HG03378 (cell line): ENCODE results near the gene ATP6V0A4.
"Not testable (repeated sequence)": the region's sequence is repeated elsewhere in the genome, so short reads cannot be mapped to it uniquely, and the experiment has no call there.

Experiments used
- ATAC-seq: cut with Tn5 transposase; IDR thresholded peaks from one replicate; pipeline ENCODE4 v1.9.1; 2021; ENCODE audit warnings: mild to moderate bottlenecking, moderate library complexity; ENCODE audit not compliant: unreplicated experiment

Gene ATP6V0A4

DNA sequence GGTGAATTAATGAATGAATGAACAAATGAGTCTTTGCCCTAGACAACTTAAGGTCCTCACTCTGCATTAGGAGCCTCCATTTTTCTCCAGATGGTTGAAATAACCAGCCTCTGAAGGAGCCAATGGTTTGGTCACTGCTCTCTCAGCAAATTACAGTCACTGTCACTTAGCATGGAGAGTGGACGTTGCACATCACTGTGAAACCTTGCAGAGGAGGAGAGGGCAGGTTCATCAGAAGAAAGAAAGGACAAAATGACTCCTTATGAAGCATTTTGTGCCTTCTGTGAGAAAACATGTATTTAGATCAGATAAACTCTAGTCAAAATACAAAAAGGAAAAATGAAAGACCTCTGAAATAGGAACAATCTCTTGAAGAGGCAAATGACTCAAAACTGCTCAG lies 6.6 kb upstream of the ATP6V0A4 start:
- no peak for ATAC-seq

DNA sequence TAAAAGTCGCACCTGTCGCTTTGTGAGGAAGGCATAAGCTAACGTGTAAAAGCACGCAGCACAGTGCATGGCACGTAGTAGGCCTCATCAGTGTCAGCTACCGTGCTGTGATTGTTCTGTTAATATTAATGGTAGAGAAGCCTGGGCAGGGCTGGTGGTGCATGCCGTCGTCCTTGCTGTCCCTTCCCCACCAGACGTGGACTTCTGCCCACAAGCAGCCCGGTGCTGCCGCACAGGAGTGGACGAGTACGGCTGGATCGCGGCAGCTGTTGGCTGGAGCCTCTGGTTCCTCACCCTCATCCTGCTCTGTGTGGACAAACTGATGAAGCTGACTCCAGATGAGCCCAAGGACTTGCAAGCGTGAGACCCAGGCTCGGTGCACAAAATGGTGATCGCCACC lies 4.7 kb upstream of the ATP6V0A4 start:
- no peak for ATAC-seq

DNA sequence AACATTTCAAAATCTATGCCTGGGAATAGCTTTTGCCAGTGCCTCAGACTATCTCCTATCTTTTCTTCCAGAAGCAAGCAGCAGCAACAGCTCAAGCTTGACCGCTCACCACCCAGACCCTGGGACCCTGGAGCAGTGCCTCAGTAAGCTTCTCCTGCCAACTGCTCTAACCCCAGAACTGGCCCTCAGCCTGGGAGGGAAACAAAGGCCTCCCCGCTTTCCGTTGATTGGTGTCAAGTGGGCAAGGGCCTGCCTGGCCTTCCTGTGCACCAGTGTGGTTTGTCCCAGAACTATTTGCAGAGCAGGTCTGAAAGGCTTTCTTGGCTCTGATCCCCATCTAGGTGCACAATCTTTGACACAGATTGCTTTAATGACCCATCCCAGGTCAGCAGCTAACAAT lies 3.3 kb upstream of the ATP6V0A4 start:
- ATAC-seq, result no peak

DNA sequence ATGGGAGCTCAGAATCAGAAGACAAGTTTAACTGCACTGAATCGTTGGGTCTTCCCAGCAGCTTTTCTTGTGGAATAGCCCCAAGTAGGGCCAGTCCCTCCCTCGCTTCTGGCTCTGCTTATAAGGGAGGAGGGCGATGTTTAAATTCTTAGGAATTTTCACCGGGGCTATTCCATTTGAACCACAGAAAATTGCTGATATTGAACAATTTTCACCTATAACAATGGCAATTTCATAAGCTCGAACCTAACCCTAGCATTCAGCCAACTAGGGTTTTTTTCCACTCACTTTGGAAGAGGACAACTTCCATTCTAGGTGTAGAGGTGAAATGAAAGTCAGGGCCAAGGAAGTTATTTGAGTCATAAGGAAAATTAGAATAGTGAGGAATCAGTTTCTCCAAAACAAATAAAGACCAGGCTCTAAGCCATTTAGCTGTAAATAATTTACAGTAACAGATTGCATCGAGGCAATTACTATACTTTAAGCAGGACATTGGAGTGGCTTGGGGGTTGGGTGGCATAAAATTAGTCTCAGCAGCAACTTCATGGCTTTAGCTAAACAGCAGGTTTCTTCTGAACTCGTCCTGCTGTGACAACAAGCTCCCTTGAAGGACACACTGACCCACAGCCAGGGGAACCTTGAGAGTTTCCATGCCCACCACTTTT lies 1.5 kb upstream of the ATP6V0A4 start:
- no peak for ATAC-seq

DNA sequence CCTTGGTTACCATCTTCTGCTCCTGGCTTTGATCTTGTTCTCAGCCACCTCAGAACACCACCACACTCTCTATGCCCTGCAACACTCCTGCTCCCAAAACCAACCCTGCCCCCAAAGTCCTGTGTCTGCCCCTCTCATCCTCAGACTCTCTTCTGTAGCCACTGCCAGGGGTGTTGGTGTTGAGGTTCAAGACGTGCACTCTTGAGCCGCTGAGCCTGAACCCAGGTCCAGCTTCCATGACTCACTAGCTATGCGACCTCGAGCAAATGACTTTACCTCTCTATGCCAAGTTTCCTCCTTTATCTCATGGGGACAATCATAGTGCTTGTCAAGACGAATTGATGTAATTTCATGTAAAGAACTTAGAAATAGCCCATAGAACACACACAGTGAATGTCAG lies 840 bp upstream of the ATP6V0A4 start:
- no peak for ATAC-seq

DNA sequence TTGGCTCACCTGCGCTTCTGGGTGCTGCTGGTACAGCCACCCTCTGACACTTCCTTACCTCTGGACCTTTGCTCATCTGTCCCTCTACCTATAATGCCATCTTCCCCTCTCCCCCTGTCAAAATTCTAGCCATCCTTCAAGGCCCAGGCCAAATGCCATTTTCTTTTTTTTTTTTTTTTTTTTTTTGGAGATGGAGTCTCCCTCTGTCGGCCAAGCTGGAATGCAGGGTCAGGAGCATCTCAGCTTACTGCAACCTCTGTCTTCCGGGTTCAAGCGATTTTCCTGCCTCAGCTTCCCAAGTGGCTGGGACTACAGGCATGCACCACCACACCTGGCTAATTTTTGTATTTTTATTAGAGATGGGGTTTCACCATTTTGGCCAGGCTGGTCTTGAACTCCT lies 950 bp downstream of the ATP6V0A4 start:
- ATAC-seq, result not testable (repeated sequence)

DNA sequence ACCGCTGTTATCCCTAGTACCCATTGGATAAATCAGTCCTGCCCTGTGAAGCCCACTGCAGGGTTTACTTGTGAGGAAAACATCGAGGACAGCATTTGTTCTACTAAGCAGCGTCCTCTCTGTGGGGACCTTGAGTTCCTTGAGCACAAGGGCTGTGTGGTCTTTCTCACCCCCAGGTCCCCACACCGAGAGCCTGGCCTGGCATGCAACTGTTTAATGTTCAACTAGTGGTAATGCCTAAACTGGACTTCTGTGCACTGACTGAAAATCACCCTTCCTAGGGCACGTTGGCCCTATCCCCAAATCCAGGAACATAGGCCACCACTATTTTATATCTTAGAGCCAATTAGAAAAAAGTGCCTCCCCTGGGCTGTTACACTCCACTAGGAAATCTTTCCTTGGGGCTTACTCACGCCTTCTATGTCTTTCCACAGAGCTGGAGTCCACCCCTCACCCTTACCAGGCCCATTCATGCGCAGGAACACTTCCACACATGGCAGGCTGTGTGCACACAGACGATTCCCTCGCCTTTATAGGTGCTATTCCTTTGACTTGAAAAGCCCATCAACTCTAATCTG lies 1.9 kb downstream of the ATP6V0A4 start:
- no peak for ATAC-seq

DNA sequence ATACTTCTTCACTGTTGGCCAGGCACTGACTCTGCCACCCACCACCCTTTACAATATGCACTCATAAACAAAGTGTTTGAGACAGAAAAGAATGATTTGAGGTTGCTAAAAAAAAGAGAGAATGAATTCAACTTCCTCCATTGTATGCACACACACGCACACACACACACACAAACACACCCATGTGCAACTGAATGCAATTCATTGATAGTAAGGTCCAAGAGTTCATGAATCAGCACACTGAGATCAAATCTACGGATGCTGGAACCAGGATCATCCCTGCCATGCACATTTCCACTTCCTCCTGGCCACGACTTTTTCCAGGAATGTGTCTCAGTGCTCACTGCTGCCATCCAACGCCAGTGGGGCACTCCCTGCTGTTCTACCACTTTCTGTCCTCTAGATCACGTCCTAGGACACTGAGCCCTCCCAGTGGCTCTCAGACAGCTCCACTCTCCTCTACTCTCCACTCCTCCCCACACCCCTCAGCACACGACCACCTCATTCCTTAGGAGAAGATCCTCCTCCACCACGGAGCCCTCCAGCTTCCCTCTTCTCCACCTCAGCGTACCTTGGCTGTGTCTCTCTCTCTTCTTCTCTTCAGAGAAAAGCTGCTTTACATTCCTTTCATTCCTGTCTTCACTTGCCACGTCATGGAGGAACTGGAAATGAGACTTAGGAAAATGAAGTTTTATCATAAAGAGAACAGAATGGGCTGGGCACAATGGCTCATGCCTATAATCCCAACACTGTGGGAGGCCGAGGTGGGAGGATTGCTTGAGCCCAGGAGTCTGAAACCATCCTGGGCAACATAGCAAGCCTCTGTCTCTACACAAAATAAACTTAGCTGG lies 12.2 kb downstream of the ATP6V0A4 start:
- ATAC-seq, result no peak

DNA sequence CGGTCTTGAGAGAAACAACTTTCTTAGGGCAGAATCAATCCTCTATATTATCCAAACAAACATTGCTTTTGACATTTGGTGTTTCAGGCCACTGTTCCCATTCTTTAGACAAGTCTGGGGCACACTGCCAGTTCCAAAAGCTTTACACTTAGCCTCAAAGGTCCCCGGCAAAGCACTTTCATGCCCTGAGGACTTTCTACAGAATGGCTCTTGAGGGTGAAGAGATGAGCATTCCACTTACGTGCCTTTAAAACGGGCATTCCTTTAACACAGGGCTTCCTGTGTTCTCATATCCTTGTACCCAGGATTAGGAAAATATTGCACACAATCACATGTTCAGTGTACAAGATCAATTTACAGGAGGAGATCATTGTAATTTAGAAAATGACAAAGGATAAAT lies 13.3 kb downstream of the ATP6V0A4 start:
- ATAC-seq, result no peak

DNA sequence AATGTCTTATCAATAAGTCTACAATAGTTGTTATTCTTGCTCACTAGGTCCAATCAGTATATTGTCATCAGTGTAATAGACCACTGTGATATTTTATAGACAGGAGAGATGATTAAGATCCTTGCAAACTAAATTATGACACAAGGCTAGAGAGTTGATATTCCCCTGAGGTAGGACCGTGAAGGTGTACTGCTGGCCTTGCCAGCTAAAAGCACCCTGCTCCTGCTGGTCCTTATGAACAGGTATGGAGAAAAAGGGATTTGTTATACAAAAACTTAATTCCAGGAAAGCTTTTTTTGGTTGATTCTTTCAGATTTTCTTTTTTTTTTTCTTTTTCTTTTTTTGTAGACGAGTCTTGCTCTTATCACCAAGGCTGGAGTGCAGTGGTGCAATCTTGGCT lies 17.0 kb downstream of the ATP6V0A4 start:
- no peak for ATAC-seq

DNA sequence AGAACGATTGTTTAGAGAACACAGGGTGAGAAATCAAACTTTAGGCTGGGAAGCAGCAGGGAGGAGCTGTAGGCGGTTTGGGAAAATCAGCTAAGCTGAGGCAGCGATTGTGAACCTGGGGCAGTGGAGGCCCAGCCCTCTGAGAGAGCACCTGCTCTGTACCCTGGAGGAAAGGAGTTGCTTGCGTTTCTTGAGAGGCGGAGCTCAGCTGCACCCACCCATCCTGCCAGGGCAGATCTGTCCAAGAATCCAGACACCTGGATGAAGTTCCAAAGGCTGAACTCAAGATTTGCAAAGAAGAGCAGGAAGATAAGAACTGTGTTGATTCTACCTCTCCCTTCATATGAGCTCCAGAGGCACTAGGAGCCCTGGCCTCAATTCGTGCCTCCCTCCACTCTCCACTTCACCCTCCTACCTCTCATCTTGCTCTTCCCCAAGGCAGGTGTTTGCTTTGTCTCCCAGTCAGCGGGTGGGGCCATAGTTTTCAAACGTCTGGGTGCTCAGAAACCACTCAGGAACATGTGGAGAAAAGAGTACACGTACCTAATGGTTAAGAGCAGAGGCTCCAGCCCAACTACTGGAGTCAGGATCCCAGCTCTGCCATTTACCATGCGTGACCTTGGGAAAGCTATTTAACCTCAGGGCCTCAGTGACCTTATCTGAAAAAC lies 21.7 kb downstream of the ATP6V0A4 start:
- ATAC-seq, result no peak

DNA sequence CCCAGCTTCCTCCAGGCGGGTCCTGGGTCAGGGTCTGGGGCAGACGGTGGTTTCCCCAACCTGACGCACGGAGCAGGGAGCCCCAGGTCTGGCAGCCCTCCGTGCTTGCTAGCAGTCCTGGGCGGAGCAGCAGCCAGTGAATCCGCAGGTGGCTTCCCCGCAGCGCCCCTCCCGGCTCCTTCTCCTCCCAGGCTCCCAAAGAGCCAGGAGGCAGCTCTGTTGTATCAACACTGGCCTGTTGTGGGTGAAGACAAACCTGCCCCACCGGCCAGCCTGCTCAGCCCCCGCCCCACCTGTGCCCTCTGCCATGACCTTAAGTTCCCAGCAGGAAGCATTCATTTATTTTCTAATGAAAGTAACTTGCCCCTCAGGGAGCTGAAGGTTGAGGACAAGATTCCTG lies 24.2 kb downstream of the ATP6V0A4 start:
- no peak for ATAC-seq

DNA sequence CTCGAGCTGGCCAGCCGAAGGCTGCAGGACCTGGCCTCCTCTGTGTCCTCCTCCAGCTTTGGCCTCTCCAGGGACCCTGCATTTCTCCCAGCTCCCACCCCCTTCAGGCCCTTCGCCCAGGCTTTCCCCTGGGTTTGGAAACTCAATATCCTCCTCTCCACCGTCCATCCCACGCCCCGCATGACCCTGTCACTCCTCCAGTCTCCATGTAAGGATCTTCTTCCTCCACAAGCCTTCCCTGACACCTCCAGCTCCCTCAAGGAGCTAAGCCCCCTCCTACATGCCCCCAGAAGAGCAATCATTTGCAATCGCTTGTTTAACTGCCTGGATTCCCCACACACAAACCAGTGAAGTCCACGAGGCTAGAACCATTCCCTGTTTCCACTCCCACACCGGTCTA lies 24.8 kb downstream of the ATP6V0A4 start:
- ATAC-seq, result no peak

DNA sequence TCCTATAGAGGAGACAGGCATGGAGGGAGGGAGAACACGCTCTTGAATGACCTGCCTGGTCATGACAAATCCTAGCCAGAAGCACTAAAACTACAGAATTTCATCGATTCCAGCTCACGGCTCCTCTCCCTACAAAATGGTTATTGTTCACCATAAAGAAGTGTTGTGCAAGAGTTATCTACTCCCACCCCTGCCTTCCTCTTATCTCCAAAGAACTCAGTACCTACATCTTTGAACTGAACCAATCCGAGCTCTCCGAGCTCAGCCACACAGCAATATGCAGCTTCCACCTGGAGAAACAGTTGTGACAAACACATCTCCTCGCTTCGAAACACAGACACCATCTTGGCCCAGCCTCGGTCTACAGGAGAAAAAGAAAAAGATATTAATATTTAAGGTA lies 27.1 kb downstream of the ATP6V0A4 start:
- ATAC-seq, result no peak

DNA sequence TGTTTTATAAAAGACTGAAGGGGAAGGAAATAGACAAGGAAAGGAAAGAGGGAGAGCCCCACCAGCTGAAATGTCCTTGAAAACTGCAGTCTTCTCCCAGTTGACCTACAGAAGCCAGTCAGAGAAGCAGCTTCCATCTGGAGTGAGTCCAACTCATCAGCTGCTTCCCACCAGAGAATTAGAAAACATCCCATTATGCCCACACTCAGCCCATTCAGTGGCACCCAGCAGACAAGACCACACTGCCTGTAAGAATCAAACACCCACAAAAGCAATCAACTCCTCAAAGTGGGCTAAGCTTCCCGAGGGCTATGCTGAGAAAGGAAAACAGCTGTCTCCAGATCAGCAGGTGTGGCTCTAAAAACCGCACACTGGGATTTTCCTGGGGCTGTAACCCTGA lies 29.8 kb downstream of the ATP6V0A4 start:
- no peak for ATAC-seq

DNA sequence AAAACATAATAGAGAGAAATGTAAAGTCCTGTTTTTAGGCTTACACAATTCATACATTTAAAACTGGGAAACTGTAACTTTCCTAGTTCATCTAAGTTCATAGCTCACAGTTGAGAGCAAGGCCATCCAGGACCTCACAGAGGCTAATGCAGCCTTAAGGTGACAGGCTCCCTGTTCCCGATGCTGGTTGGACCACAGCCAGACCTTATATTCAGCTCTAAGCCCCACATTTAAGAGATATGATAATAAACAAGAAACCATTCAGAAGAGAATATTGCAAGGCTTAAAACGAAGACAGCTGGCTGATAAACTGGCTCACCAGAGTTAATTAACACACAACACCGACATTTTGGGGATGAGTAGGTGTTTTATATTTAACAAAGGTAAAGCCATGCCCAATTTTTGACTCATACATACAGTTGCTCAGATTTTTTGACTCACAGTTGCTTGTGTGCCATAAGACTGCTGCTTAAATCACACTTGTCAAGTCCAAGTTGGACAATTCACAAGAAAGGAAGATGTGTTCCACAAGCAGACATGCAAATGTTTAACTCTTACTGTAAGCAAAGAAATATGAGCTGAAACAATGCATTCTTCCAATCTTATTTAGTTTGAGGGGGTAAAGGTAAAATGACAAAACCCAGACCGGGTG lies 41.3 kb downstream of the ATP6V0A4 start:
- ATAC-seq, result no peak

DNA sequence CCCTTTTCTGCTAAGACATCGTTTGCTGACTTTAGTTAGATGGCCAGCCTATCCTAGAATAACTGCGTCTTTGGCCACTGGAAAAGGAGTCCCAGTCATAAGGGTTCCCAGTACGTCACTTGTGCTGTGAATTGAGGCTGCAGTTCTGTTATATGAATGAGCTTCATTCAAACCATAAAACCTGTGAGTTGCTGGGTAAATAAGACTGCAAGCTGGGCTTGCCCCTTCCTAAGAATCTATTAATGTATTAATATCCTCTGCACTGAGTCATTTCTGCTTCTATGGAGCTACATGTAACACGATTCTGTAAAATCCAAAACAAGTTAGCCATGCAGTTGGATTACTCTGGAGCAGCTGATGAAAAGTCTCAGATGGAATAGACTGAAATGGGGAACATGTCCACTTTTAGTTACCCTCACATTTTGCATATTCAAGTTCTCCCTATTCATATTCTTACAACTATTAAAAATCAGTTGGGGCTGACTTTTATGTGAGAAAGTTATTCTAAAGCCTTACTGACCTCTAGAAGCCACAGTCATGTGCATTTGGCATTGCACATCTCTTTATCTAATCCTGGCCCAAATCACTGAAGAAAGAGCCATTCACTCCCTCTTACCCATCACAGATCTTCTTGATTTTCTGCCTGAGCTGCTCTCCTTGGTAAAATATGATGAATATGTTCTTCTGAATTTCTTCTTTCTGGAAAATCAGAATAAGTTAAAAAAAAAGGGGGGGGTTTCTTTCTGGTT lies 42.0 kb downstream of the ATP6V0A4 start:
- ATAC-seq, result no peak

DNA sequence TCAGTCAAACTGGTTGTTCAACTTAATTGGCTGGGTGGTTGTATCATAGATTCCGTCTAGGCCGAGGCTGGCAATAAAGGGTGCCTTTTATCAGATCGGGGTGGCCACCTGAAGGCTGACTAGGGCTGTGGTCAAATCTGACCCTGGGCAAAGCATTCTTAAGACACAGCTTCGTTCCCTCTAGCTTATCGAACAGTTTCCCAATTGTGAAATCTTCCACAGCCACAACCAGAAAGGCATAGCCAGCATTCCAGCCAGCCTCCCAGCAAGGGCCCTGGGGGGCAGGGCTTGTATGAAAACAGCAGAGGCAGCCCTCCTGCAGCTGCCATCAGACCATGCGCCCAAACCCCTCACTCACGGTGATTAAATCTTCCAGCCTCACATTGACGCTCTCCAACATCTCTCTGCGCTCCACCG lies 42.7 kb downstream of the ATP6V0A4 start:
- ATAC-seq, result no peak

DNA sequence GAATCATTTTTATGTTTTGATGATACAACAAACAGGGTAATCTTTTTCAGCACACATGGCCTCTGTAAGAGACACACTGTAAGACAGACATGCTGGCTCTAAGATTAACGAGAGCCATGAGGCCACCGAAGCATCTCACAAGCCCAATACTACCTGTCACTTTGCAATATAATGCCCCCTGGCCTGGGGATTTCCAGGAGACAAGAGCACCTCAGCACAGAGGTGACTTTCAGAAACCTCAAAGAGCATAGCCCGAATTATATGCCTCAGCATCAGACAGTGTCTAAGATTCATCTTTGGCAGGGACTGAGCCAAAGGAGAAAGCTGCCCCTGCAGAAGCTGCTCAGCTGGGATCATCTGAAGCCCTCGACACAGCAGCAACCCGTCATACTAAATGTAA lies 44.4 kb downstream of the ATP6V0A4 start:
- ATAC-seq, result no peak

DNA sequence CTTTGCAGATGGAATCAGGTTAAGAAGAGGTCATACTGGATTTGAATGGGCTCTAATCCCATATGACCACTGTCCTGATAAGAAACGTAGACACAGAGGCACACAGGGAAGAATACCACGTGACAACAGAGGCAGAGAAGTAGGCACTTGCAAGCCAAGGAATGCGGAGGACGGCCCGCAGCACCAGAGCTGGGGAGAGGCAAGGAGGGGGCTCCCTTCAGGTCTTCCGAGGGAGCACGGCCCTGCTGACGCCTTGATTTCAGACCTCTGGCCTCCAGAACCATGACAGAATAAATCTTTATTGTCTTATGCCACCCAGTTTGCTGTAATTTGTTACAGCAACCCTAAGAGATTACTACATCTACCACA lies 44.9 kb downstream of the ATP6V0A4 start:
- ATAC-seq, result no peak
